Colonic mucosa (tissue), 4 donors: ENCODE data around the gene UBE2U. TPM values are rescaled to one million over a fixed set of nuclear protein-coding genes. Genes with fewer than 3 reads are reported as not detected.

ENCODE experiments used
- DNase-seq: peaks from one replicate; pipeline ENCODE4 v3.0.0-alpha.2; 2020
- H3K27ac ChIP-seq: fragments of 200-600 bp; one replicate; pipeline ENCODE4 v1.8.0; 2021
- H3K27me3 ChIP-seq: fragments of 200-600 bp; one replicate; pipeline ENCODE4 v1.8.0; 2021
- H3K36me3 ChIP-seq: fragments of 200-600 bp; one replicate; pipeline ENCODE4 v1.8.0; 2021
- H3K4me1 ChIP-seq: fragments of 200-600 bp; one replicate; pipeline ENCODE4 v1.8.0; 2021; ENCODE audit warnings: mild to moderate bottlenecking
- H3K4me3 ChIP-seq: fragments of 200-600 bp; one replicate; pipeline ENCODE4 v1.8.0; 2021
- H3K9ac ChIP-seq, 2 donors: one replicate each; pipeline ENCODE4 v1.7.0; 2013; ENCODE audit warnings: control low read depth in 2 of 2, low read depth in 2 of 2, low read length in 2 of 2
- H3K9me3 ChIP-seq: fragments of 200-600 bp; one replicate; pipeline ENCODE4 v1.8.0; 2021
- intact Hi-C: fragments of 100-400 bp; cut with DNase I; formaldehyde crosslinking; loops from one replicate; pipeline ENCODE4 v1.14.1; 2022
- total RNA-seq, 2 donors: library from RNA; stranded (reverse); fragmentation: NEBNext Ultra II Directional in 1 of 2; extraction: Animal tissue kit (Norgen Biotek cat#: 25700) in 1 of 2; gene quantifications; one replicate each; pipeline ENCODE4 v1.2.1, GENCODE V29; 2021
- TF ChIP-seq, protein P1 (sequence below): fragments of 200-600 bp; IDR thresholded peaks from one replicate; pipeline ENCODE4 v1.8.0; 2022; ENCODE audit warnings: antibody characterized with exemption, mild to moderate bottlenecking
- donor health status: healthy.
- donor health status: DM: no; HTN: no; CAD: no.
- donor health status: DM: no; HTN: no; CAD: no.

Gene UBE2U
- total RNA-seq, 2 donors from 2014 or later: not detected

DNA sequence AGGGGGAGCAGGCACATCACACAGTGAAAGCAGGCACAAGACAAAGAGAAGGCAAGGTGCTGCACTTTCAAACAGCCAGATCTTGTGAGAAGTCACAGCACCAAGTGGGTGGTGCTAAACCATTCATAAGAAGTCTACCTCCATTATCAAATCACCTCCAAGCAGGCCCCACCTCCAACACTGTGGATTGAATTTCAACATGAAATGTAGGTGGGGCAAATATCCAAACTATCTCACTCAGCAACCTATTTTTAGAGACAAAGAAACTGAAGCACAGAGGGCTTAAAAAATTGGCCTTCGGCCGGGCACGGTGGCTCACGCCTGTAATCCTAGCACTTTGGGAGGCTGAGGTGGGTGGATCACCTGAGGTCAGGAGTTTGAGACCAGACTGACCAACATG lies 90.4 kb downstream of the UBE2U start:
- Histone ChIP-seq H3K4me1 (no peaks in the 10 kb centered on the region), H3K9ac (no peak overlapping the region), H3K4me3 (no peak overlapping the region), H3K36me3 (no peaks in the 10 kb centered on the region), H3K27ac (no peak overlapping the region), H3K9me3 (no peaks in the 10 kb centered on the region), H3K27me3 (no peaks in the 10 kb centered on the region)
- TF ChIP-seq, protein P1, sequence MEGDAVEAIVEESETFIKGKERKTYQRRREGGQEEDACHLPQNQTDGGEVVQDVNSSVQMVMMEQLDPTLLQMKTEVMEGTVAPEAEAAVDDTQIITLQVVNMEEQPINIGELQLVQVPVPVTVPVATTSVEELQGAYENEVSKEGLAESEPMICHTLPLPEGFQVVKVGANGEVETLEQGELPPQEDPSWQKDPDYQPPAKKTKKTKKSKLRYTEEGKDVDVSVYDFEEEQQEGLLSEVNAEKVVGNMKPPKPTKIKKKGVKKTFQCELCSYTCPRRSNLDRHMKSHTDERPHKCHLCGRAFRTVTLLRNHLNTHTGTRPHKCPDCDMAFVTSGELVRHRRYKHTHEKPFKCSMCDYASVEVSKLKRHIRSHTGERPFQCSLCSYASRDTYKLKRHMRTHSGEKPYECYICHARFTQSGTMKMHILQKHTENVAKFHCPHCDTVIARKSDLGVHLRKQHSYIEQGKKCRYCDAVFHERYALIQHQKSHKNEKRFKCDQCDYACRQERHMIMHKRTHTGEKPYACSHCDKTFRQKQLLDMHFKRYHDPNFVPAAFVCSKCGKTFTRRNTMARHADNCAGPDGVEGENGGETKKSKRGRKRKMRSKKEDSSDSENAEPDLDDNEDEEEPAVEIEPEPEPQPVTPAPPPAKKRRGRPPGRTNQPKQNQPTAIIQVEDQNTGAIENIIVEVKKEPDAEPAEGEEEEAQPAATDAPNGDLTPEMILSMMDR: no peak
- intact Hi-C loops: no loop called here
- no peak for DNase-seq

- TF ChIP-seq, protein P1: no peak
- Histone ChIP-seq H3K27ac (no peak overlapping the region), H3K36me3 (no peaks in the 10 kb centered on the region), H3K4me3 (no peak overlapping the region), H3K27me3 (no peaks in the 10 kb centered on the region), H3K9me3 (no peaks in the 10 kb centered on the region), H3K4me1 (no peaks in the 10 kb centered on the region), H3K9ac (no peak overlapping the region)
- DNase-seq: no peak
- intact Hi-C loops: no loop called here
Measured at GRCh38 chr1:64295136-64295535, 91.7 kb downstream of the UBE2U start.

GRCh38 chr1:64295561-64295960 lies 92.1 kb downstream of the UBE2U start:
- H3K36me3 ChIP-seq: no peaks in the 10 kb centered on the region
- H3K9me3 ChIP-seq: no peaks in the 10 kb centered on the region
- no peak overlapping the region for H3K4me3 ChIP-seq
- H3K4me1 ChIP-seq: no peaks in the 10 kb centered on the region
- DNase-seq: no peak
- no peak overlapping the region for H3K9ac ChIP-seq
- intact Hi-C loops: no loop called here
- TF ChIP-seq, protein P1: no peak
- no peaks in the 10 kb centered on the region for H3K27me3 ChIP-seq
- H3K27ac ChIP-seq: no peak overlapping the region

GRCh38 chr1:64296459-64296858 lies 93.0 kb downstream of the UBE2U start:
- no peak for DNase-seq

DNA sequence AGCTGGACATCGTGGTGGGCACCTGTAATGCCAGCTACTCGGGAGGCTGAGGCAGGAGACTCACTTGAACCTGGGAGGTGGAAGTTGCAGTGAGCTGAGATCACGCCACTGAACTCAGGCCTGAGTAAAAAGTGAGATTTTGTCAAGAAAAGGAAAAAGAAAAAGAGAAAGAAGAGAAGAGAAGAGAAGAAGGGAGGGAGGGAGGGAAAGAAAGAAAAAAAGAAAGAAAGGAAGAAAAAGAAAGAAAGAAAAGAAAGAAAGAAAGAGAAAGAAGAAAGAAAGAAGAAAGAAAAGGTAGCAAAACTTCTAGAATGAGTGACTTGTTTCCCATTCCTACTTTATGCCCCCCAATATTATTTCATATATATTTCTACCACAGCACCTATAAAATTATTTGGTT lies 98.8 kb downstream of the UBE2U start:
- Histone ChIP-seq H3K27me3 (no peaks in the 10 kb centered on the region), H3K4me3 (no peak overlapping the region), H3K27ac (no peak overlapping the region), H3K9me3 (no peaks in the 10 kb centered on the region), H3K4me1 (no peaks in the 10 kb centered on the region), H3K36me3 (no peaks in the 10 kb centered on the region), H3K9ac (no peak overlapping the region)
- no peak for DNase-seq
- intact Hi-C loops: no loop called here
- TF ChIP-seq, protein P1: no peak

More at GRCh38 chr1:64296459-64296858, 93.0 kb downstream of the UBE2U start:
- Histone ChIP-seq H3K4me3 (no peak overlapping the region), H3K27ac (no peak overlapping the region), H3K9ac (no peak overlapping the region), H3K36me3 (no peaks in the 10 kb centered on the region), H3K9me3 (no peaks in the 10 kb centered on the region), H3K4me1 (no peaks in the 10 kb centered on the region), H3K27me3 (no peaks in the 10 kb centered on the region)
- TF ChIP-seq, protein P1: no peak
- intact Hi-C loops: no loop called here

DNA sequence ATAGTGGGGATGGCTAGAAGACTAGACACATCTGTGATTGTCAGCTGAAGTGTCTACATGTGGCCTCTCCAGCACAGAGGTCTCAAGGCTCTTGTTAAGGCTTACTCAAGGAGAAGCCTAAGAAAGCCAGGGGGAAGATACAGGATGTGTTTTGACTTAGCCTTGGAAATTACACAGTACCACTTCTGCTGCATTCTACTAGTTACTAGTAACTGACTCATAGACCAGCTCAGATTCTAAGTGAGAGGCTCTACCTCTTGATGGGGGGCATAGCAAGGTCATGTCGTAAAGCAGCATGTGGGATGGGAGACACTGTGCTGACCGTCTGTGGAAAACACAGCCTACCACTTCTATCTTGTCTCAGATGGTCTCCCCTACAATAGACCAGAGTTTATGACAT lies 99.5 kb downstream of the UBE2U start:
- no peaks in the 10 kb centered on the region for H3K27me3 ChIP-seq
- H3K36me3 ChIP-seq: no peaks in the 10 kb centered on the region
- H3K9me3 ChIP-seq: no peaks in the 10 kb centered on the region
- H3K27ac ChIP-seq: no peak overlapping the region
- DNase-seq: no peak
- intact Hi-C loops: no loop called here
- no peak overlapping the region for H3K4me3 ChIP-seq
- TF ChIP-seq, protein P1: no peak
- no peak overlapping the region for H3K9ac ChIP-seq
- H3K4me1 ChIP-seq: no peaks in the 10 kb centered on the region
